Mucosa of rectum (tissue), 2 donors: ENCODE results near the gene DDX55.
A peak's percentile ranks its signal among the peaks of the same experiment; 100 is the strongest.

Source experiments
- H3K27ac ChIP-seq, 2 donors: one replicate each; pipeline ENCODE4 v1.7.0; 2013; ENCODE audit warnings: inconsistent platforms in 2 of 2, low read depth in 2 of 2, low read length in 2 of 2
- H3K27me3 ChIP-seq, 2 donors: one replicate each; pipeline ENCODE4 v1.7.0; 2013; ENCODE audit warnings: low read length in 2 of 2; ENCODE audit not compliant: control insufficient read depth in 2 of 2, insufficient read depth in 2 of 2
- H3K36me3 ChIP-seq, 2 donors: one replicate each; pipeline ENCODE4 v1.7.0; 2013; ENCODE audit warnings: low read length in 2 of 2; ENCODE audit not compliant: control insufficient read depth in 2 of 2, insufficient read depth in 2 of 2
- H3K4me1 ChIP-seq, 2 donors: one replicate each; pipeline ENCODE4 v1.7.0; 2013; ENCODE audit warnings: low read length in 2 of 2, mild to moderate bottlenecking in 1 of 2; ENCODE audit not compliant: control insufficient read depth in 2 of 2, insufficient read depth in 2 of 2
- H3K4me3 ChIP-seq, 2 donors: one replicate each; pipeline ENCODE4 v1.7.0; 2013; ENCODE audit warnings: low read length in 2 of 2
- H3K9ac ChIP-seq, 2 donors: one replicate each; pipeline ENCODE4 v1.7.0; 2013; ENCODE audit warnings: low read length in 2 of 2, low read depth in 1 of 2, mild to moderate bottlenecking in 1 of 2
- H3K9me3 ChIP-seq, 2 donors: one replicate each; pipeline ENCODE4 v1.7.0; 2013; ENCODE audit warnings: low read length in 2 of 2; ENCODE audit not compliant: control insufficient read depth in 2 of 2
- donor health status: healthy.
- donor health status: Normal muscosa, but diverticular disease.

Gene DDX55

DNA sequence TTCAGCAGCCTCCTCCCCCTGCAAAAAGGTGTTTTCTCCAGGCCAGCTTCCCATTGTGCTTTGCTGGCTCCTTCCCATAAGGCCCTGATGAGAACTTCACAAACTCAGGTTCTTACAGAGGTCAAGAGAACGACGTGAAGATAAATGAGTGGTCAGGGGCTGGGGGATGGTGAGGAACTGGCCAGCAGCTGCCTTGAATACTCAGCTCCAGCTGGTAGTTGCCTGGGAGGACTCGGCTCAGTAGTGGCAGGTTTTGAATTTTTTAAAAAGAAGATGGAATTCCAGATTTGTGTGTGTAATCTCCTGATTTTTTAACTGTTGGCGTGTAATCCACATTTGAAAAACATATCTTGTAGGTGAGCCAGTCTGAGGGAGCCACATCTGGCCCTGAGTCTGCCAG is 5.9 kb downstream of the DDX55 start:
- H3K36me3 ChIP-seq, result peaks cover 50 to 68% of the 10 kb centered on the region in 2 donors
- no peak overlapping the region for H3K4me3 ChIP-seq
- peak overlapping the region; percentile 2 to 18 for H3K27ac ChIP-seq
- no peaks in the 10 kb centered on the region for H3K27me3 ChIP-seq
- peaks cover 4% of the 10 kb centered on the region in 2 donors for H3K4me1 ChIP-seq
- no peak overlapping the region for H3K9ac ChIP-seq
- H3K9me3 ChIP-seq, result no peaks in the 10 kb centered on the region

DNA sequence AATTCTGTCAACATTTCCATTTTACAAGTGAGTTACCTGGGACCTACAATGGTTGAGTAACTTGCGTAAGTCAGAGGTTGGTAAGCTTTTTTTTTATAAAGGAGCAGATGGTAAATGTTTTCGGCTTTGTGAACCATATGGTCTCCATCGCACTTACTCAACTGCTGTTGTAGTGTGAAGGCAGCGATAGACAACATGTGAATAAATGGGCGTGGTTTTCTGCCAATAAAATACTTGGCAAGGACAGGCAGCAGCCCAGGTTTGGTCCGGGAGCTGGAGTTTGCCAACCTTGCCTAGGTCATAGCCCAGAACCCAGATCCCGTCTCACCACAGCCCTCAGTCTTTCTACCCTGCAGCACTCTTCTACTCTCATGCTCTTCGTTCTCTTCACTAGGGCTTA is 6.3 kb downstream of the DDX55 start:
- Histone ChIP-seq H3K36me3 (peaks cover 54 to 73% of the 10 kb centered on the region in 2 donors), H3K27me3 (no peaks in the 10 kb centered on the region), H3K27ac (no peak overlapping the region), H3K9me3 (no peaks in the 10 kb centered on the region), H3K4me1 (peaks cover 0 to under 1% of the 10 kb centered on the region in 2 donors), H3K9ac (no peak overlapping the region), H3K4me3 (no peak overlapping the region)

DNA sequence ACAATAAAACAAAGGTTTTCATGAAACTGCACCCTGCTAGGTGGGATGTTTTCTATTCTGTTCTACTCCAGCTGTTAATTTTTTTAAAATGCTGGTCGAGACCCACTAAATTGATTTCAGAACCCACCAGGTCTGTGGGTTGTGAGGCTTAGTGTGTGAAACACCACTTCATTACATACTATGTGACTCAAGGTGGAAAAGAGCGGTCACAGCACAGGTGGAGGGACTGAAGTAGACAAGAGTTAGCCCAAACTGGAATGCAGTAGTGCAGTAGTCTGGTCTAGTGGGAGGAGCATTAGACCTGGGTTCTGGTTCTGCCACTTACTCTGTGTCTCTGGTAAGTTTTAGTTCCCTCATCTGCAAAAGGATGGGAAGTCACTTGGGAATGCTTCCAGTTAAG is 12.2 kb downstream of the DDX55 start:
- Histone ChIP-seq H3K27ac (no peak overlapping the region), H3K27me3 (no peaks in the 10 kb centered on the region), H3K36me3 (peaks cover 79 to 82% of the 10 kb centered on the region in 2 donors), H3K4me1 (no peaks in the 10 kb centered on the region), H3K9me3 (no peaks in the 10 kb centered on the region), H3K9ac (no peak overlapping the region), H3K4me3 (no peak overlapping the region)

DNA sequence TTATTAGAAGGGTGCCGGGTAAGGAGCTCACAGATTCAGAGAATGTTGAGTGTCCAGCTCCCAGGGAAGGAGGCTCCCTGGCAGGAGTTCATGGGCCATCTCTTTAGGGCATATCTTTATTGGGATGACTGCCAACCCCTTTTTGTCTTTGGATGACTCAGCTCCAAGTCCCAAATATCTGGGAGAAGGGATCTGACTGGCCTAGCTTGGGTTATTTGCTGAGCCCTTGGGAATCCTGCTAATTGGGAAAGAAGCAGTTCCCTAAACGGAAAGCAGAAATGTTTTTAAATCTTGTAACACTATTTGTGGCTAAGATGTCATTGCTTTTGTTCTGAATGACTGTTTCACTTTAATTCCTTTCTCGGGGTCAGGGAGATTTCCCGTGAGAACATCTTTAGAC is 12.6 kb downstream of the DDX55 start:
- H3K9me3 ChIP-seq, result no peaks in the 10 kb centered on the region
- no peak overlapping the region for H3K27ac ChIP-seq
- no peak overlapping the region for H3K9ac ChIP-seq
- peaks cover 76 to 82% of the 10 kb centered on the region in 2 donors for H3K36me3 ChIP-seq
- no peaks in the 10 kb centered on the region for H3K4me1 ChIP-seq
- H3K27me3 ChIP-seq, result no peaks in the 10 kb centered on the region
- no peak overlapping the region for H3K4me3 ChIP-seq

DNA sequence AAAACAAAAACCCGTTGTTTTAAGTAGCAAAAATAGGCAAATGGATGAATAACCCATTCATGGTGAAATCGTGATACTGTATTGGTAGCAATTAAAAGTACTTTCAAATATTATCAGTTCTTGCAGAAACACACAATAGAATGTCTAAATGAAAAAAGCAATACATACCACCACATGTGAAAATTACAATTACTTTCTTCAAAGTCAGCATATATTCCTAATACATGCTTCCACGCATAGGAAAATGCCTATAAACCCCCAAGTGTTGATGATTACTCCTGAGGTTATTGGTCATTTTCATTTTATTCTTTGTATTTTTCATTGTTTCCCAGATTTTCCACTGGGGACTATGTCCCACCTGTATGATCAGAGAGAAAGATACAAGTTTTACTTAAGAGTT is 15.2 kb downstream of the DDX55 start:
- no peaks in the 10 kb centered on the region for H3K9me3 ChIP-seq
- no peak overlapping the region for H3K9ac ChIP-seq
- H3K27ac ChIP-seq, result no peak overlapping the region
- no peak overlapping the region for H3K4me3 ChIP-seq
- no peaks in the 10 kb centered on the region for H3K4me1 ChIP-seq
- no peaks in the 10 kb centered on the region for H3K27me3 ChIP-seq
- peaks cover 74 to 83% of the 10 kb centered on the region in 2 donors for H3K36me3 ChIP-seq

DNA sequence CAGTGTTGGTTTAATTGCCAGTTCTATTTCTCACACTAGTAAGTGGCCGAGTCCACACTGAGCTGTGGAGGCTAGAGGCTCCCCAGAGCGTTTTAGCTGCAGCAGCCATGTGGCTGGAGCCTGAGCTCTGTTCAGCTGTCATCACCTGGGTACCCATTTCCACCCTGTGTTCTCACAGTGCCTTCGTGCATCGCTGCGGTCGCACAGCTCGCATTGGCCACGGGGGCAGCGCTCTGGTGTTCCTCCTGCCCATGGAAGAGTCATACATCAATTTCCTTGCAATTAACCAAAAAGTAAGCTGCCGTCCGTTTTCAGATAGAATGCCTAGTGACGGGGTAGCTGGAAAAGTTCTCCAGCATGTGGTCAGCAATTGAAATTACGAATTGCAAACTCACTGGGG is 15.7 kb downstream of the DDX55 start:
- peaks cover 73 to 83% of the 10 kb centered on the region in 2 donors for H3K36me3 ChIP-seq
- H3K9me3 ChIP-seq, result no peaks in the 10 kb centered on the region
- no peak overlapping the region for H3K9ac ChIP-seq
- no peaks in the 10 kb centered on the region for H3K27me3 ChIP-seq
- H3K4me3 ChIP-seq, result no peak overlapping the region
- H3K27ac ChIP-seq, result no peak overlapping the region
- H3K4me1 ChIP-seq, result no peaks in the 10 kb centered on the region

DNA sequence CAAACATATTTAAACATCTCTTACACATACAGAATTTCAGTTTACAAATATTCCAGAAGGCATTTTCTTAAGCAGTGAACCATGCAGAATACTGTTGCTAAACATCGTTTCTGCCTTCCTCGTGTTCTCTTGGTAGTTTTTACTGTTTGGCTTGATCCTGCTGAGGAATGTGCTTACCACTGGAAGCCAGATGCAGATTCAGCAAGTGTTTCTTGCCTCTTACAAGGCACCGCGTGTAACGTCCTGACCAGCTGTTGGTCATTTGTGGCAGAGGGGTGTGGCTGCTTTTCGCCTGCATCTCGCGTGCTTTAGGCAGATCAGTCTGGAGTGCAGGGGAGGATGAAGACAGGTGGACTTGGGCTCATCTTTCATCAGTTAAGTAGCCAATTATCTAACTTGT is 19.2 kb downstream of the DDX55 start:
- Histone ChIP-seq H3K9me3 (no peaks in the 10 kb centered on the region), H3K4me1 (no peaks in the 10 kb centered on the region), H3K9ac (no peak overlapping the region), H3K4me3 (no peak overlapping the region), H3K36me3 (peaks cover 59 to 73% of the 10 kb centered on the region in 2 donors), H3K27ac (no peak overlapping the region), H3K27me3 (no peaks in the 10 kb centered on the region)

- Histone ChIP-seq H3K9ac (no peak overlapping the region), H3K27ac (no peak overlapping the region), H3K4me1 (no peaks in the 10 kb centered on the region), H3K4me3 (no peak overlapping the region), H3K27me3 (no peaks in the 10 kb centered on the region), H3K36me3 (peaks cover 59 to 73% of the 10 kb centered on the region in 2 donors), H3K9me3 (no peaks in the 10 kb centered on the region)
Measured at GRCh38 chr12:123621619-123622530, 20.0 kb downstream of the DDX55 start.

- peak within 1 kb of the TSS; percentile 98 to 99 for H3K4me3 ChIP-seq
- no peaks in the 10 kb centered on the region for H3K9me3 ChIP-seq
- peak within 1 kb of the TSS; percentile 83 to 95 for H3K9ac ChIP-seq
- peaks cover 19 to 24% of the 10 kb centered on the region in 2 donors for H3K36me3 ChIP-seq
- peak within 1 kb of the TSS; percentile 66 to 67 for H3K27ac ChIP-seq
- peaks cover 14 to 17% of the 10 kb centered on the region in 2 donors for H3K4me1 ChIP-seq
- no peaks in the 10 kb centered on the region for H3K27me3 ChIP-seq
Measured at GRCh38 chr12:123633379-123634141, 31.7 kb downstream of the DDX55 start, which contains the start of the genes EIF2B1 and GTF2H3. Gene EIF2B1 (minus strand): TSS chr12:123633686. CDS start chr12:123633557, 129 bp downstream. Gene GTF2H3 (plus strand): TSS chr12:123633829. CDS start chr12:123633860, 31 bp downstream.

- H3K36me3 ChIP-seq, result peaks cover 13 to 18% of the 10 kb centered on the region in 2 donors
- H3K27me3 ChIP-seq, result no peaks in the 10 kb centered on the region
- peak overlapping the region; percentile 83 to 95 for H3K9ac ChIP-seq
- H3K27ac ChIP-seq, result peak overlapping the region; percentile 66 to 67
- H3K4me3 ChIP-seq, result peak overlapping the region; percentile 98 to 99
- no peaks in the 10 kb centered on the region for H3K9me3 ChIP-seq
- peaks cover 14 to 17% of the 10 kb centered on the region in 2 donors for H3K4me1 ChIP-seq
Measured at GRCh38 chr12:123634142-123634561, 32.3 kb downstream of the DDX55 start.
